Skeletal muscle cell (primary cell): ENCODE data around the gene REPIN1.
A peak's percentile ranks its signal among the peaks of the same experiment; 100 is the strongest.

Experiments used
- DNase-seq: peaks from one replicate; pipeline ENCODE4 v3.0.0-alpha.2; 2010; ENCODE audit warnings: low read depth
- H3K4me3 ChIP-seq: 2 replicates; pipeline ENCODE4 v1.5.1; 2011; ENCODE audit warnings: low read depth, mild to moderate bottlenecking, control low read depth, low read length, moderate library complexity

REPIN1 gene

DNA sequence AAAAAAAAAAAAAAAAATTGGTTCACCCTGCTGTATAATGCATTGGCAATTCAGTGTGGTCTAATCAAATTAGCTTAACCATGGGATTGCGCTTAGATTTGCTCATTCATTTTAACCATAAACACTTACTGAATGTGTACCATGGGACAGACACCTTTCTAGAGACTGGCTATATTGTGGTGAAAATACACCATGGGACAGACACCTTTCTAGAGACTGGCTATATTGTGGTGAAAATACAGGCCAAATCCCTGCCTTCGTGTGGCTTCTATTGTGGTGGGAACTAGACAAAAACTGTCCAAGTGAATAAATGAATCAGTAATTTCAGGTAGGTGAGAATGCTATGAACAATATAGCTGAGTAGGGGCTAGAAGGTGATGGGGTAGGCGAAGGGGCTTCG lies 10.2 kb upstream of the REPIN1 start:
- H3K4me3 ChIP-seq = no peak overlapping the region
- DNase-seq = no peak

DNA sequence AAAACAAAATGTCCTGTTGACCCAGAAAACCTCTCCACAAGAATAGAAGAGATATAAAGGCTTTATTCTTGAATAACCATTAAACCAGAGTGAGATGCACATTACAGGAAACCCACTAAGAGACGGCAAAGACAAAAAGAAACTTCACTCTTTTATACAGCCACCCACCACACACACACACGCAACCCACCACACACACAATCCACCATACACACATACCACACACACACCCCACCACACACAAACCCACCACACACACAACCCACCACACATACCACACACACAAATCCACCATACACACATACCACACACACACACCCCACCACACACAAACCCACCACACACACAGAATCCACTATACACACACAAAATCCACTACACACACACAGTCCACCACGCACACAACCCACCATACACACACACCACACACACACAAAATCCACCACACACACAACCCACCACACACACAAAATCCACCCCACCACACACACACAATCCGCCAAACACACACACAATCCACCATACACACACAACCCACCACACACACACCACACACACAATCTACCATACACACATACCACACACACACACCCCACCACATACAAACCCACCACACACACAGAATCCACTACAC lies 9.5 kb upstream of the REPIN1 start:
- H3K4me3 ChIP-seq = no peak overlapping the region
- DNase-seq = no peak

DNA sequence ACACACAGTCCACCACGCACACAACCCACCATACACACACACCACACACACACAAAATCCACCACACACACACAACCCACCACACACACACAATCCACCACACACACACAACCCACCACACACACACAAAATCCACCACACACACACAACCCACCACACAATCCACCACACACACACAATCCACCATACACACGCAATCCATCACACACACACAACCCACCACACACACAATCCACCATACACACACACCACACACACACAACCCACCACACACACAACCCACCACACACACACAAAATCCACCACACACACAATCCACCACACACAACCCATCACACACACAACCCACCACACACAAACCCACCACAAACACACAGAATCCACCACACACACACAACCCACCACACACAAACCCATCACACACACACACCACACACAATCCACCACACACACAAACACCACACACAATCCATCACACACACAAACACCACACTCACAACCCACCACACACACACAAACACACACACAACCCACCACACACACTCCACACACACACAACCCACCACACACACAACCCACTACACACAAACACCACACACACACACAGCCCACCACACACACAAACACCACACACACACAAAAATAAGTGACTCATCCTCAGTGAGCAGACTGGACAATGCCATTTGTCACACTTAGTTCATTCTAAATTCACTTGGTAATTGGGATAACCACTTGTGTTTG lies 8.8 kb upstream of the REPIN1 start:
- no peak for DNase-seq
- no peak overlapping the region for H3K4me3 ChIP-seq

DNA sequence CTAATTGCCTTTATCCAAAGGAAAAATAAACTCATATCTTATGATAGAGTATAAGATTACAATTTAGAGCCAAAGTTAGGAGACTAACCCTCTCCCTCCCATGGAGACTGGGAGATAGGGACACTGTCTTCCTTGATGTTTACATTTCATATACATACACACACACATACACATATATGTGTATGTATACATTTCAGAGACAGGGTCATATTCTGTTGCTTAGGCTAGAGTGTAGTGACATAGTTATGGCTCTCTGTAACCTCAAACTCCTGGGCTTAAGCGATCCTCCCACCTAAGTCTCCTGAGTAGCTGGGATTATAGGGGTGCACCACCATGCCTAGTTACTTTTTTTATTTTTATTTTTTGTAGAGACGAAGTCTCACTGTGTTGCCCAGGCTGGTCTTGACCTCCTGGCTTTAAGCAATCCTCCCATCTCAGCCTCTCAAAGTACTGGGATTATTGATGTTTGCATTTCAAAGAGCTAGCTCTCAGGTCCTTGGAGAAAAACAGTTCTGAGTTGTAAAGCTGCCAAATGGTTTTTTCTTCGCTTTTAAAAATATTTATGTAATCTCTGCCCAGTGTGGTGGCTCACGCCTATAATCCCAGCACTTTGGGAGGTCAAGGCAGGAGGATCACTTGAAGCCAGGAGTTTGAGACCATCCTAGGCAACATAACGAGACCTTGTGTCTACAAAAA lies 8.1 kb upstream of the REPIN1 start:
- DNase-seq = no peak
- no peak overlapping the region for H3K4me3 ChIP-seq

DNA sequence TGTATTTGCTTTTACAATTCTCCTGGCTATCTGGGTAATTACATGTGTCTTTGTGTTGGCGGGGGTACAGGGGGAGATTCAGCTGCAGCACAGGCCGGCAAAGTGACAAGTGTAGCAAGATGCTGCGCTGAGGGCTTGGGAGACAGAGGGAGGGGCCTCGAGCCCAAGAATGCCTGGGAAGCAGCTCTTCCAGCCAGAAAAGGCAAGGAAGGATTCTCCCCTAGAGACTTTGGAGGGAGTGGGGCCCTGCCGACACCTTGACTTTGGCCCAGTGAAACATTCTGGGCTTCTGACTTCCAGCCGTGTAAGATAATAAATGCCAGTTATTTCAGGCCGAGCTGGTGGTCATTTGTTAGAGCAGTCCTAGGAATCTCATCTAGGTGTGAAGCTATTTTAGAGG lies 7.2 kb upstream of the REPIN1 start:
- no peak for DNase-seq
- H3K4me3 ChIP-seq = no peak overlapping the region

DNA sequence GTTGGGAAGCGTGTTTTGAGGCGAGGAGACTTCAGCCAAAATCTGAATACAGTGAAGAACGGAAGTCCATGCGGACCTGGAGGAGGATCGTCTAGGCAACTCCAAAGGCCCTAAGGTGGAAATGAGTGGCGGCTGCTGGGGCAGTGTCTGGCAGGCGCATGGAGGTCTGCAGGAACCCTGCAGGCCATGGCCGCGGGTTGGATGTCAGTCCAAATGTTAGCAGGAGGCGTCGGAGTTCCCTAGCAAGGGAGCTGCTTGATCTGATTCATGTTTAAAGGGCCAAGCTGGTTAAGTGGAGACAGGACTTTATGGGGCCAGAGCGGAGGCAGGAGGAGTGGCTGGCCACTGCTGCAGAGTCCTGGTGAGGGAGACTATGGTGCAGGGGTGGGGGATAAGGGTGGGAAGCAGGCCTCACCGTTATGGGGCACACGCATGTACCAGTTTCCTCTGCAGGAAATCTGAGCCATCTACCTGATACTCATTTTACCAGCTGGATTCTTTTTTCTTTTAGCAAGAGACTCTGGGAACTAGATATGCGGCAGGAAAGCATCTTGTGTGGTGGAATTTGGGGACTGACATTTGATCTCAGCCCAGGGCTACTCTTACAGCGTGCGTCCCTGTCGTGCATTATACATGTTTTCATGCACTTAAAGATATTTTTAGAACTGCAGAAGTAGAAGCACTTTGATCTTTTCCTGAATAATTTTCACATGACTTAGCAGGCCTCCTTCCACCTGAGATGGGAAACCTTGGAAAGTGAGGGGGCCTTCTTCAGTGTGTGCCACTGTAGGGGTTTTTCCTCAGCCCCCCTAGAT lies 6.6 kb upstream of the REPIN1 start:
- no peak overlapping the region for H3K4me3 ChIP-seq
- DNase-seq = no peak

DNA sequence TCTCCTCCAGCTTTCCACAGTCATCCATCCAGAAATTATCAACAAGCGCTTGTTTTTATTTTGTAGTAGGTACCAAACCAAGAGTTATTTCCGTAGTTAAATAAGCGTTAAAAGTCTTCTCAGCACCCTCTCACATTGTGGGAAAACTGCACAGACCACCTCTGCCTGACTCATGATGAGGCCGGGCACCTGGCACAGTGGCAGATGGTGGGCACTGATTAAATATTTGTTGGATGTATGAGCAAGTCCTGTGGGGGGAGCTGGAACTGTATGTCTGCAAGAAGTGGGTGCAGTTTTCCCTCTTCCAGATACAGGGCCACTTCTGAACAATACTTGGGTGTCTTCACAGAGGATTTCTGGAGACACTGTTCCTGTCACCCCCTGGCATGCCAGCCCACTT lies 5.3 kb upstream of the REPIN1 start:
- no peak for DNase-seq
- H3K4me3 ChIP-seq = no peak overlapping the region

DNA sequence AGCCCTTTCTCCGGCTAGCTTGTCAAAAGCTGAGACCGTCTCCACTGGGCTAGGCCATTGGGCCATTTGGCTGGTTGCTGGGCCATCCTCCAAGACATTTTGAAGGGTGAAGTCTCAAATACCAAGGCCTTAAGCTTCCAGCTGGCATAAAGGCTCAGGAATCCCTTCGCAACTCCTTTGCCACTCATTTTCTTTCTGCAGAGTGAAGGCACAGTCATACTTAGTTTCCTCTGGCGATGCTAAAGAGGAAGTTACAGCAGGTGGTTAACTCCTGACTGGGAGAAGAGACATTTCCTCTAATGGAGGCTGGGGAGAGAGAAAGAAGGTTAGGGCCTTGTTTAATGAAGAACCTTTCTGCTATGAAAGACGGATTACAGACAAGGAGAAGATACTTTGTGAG lies 4.8 kb upstream of the REPIN1 start:
- H3K4me3 ChIP-seq = no peak overlapping the region
- DNase-seq = no peak

DNA sequence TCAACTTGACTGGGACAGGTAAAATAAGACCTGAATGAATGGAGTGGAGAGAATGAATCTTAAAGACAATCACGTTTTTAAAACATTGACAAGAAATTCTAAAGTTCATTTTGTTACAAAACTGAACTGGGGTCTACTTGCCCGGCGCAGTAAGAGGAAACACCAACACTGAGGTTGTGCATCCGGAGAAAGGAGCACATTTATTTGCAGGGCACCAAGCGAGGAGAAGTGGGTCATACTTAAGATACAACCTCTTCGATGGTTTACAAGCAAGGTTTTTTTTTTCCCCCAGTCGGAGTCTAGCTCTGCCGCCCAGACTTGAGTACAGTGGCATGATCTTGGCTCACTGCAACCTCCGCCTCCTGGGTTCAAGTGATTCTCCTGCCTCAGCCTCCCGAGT lies 3.4 kb upstream of the REPIN1 start:
- no peak overlapping the region for H3K4me3 ChIP-seq
- DNase-seq = no peak

DNA sequence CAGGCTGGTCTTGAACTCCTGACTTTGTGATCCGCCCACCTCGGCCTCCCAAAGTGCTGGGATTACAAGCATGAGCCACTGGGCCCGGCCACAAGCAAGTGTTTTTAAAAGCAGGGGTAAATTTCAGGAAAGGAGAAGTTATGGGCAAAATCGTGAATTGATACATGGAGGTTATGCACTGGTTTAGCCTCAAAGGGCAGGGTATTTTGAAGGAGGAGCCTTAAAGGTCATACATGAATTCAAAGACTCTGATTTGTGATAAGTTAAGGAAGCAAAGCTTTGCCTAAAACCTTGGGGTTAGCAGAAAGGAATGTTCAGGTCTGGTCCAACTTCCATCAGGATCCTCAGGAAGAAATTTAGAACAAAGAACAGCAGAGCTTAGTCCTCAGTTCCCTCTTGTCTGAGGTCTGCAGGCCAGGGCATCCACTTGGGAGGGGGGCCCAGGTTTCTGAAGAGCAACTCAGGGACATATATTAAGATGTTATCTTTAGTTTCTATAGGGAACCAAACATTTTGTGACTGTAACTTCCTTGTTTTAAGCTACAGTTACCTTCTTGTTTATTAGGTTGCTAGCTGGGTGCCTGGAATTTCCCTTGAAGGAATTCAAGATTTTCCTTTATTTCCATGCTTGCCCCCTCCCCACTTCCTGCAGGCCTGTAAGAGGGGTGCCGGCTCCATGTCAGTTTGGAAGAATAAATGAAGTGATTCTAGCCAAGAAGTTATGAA lies 2.8 kb upstream of the REPIN1 start:
- no peak for DNase-seq
- H3K4me3 ChIP-seq = no peak overlapping the region

DNA sequence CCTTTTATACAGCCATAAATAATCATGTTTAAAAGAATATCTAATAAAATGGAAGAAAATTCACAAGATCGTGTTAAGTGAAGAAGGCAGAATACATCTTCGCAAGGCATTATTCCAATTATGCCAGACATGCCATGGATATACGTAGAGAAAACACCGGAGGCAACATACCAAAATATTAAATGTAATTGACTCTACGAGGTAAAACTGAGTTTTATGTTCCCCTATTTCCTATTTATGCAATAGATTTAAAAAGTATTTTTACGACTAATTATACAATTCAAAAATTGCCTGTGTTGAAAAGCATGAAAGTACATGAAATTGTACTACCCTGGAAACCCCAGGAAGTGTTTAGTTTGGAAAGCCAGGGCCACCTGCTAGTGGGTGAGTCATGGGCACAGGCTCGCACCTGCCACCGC lies 936 bp upstream of the REPIN1 start:
- DNase-seq = no peak
- H3K4me3 ChIP-seq = peak overlapping the region; percentile 78

DNA sequence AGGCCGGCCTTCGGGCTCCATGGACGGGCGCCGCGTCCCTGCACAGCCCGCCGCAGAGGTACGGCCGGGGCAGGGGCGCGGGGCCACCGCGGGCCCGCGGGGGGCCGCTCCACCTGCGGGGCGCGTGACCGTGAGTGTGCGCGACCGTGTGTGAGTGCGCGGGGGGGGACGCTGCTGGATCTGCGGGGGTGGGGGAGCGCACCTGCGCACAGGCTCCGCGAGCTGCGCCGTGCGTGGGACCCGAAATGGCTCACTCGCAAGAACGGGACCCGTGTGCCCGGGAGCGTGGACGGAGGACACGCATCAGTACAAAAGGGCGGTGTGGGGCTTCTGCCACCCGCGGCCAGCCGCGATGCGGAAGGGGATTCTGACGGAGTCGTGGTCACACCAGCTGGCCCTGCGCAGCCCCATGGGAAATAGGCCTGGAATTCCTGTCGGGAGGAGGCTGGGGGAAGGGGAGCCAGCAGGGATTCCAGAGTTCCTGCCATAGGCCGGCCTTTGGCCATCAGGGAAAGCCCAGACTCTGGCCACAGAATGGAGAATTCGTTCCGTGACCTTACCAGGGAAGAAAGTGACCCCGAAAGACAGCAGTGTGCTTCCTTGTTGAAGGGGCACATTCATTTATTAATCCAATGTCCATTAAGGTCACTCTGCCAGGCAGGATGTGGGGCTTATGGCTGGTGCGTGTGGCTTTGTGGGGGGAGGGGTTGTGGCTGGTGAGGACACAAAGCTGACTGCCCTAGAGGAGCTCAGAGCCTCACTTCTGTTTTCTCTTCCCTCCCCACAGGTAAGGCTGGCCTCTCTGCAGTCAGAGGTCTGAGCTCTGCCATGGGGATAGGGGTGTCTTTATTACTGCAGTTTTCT lies 494 bp downstream of the REPIN1 start:
- peak overlapping the region; percentile 78 for H3K4me3 ChIP-seq
- DNase-seq = no peak

DNA sequence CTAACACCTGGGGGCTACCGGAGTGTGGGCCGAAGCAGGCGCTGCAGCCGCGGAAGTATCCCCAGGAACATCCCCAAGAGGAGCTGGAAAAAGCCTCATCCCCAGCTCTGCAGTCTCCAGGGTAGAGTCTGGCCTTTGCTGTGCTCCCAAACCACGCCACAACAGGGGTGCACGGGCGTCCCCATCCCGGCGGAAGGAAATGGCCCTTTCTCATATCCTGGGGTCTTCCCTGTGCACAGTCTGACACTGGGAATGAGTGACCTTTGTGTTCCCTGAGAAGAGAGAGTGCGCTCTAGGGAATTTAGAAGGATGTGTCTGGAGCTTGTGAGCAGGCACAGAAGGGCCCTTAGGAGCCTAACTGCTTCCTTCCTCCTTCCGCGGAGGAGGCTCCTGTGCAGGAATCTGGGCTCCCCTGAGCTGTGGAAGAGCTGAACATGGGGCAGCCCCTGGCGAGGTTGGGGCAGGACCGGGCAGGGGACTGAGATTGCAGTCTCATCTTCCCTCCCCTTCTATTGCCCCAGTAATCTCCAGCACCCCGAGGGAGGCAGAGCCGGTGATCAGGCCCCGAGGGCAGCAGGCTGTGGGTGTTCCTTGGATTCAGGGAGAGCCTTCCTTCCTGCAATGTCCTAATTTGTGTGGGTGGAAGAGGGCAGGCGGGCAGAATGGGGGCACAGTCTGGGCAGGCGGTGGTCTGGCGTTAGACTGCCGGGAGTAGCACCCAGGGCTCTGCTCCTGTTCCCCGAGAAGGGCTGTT lies 1.3 kb downstream of the REPIN1 start:
- DNase-seq = no peak
- H3K4me3 ChIP-seq = peak overlapping the region; percentile 78

DNA sequence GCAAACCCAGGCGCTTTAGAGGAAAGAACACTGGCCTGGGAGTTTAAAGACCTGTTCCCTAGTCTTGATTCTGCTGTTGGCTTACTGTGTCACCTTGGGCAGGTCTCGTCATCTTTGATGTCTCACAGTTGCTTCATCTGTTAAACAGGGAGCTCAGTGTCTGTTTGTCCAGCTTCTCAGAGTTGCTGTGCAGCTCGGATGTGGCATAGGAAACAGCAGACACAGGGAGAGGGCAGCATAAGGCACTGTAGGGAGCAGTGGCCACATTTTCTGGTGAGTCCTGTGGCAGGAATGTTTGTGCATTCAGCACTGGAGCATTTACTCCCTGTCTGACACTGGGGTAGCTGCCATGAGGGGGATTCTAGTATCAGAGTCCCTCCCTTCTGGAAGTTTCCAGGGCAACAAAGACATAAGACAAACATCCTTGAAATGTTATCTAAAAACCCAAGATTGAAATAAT lies 2.0 kb downstream of the REPIN1 start:
- DNase-seq = no peak
- H3K4me3 ChIP-seq = peak overlapping the region; percentile 78

DNA sequence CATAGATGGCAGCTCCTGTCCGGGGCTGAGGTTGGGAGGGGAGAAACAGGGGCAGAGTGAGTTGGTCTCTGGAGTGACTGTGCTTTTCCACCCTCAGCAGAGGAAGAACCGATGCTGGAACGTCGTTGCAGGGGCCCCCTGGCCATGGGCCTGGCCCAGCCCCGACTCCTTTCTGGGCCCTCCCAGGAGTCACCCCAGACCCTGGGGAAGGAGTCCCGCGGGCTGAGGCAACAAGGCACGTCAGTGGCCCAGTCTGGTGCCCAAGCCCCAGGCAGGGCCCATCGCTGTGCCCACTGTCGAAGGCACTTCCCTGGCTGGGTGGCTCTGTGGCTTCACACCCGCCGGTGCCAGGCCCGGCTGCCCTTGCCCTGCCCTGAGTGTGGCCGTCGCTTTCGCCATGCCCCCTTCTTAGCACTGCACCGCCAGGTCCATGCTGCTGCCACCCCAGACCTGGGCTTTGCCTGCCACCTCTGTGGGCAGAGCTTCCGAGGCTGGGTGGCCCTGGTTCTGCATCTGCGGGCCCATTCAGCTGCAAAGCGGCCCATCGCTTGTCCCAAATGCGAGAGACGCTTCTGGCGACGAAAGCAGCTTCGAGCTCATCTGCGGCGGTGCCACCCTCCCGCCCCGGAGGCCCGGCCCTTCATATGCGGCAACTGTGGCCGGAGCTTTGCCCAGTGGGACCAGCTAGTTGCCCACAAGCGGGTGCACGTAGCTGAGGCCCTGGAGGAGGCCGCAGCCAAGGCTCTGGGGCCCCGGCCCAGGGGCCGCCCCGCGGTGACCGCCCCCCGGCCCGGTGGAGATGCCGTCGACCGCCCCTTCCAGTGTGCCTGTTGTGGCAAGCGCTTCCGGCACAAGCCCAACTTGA lies 2.7 kb downstream of the REPIN1 start:
- no peak for DNase-seq
- no peak overlapping the region for H3K4me3 ChIP-seq

DNA sequence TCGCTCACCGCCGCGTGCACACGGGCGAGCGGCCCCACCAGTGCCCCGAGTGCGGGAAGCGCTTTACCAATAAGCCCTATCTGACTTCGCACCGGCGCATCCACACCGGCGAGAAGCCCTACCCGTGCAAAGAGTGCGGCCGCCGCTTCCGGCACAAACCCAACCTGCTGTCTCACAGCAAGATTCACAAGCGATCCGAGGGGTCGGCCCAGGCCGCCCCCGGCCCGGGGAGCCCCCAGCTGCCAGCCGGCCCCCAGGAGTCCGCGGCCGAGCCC lies 3.3 kb downstream of the REPIN1 start:
- no peak overlapping the region for H3K4me3 ChIP-seq
- DNase-seq = no peak
